ENCODE results near the gene IPP.

Gene IPP

DNA sequence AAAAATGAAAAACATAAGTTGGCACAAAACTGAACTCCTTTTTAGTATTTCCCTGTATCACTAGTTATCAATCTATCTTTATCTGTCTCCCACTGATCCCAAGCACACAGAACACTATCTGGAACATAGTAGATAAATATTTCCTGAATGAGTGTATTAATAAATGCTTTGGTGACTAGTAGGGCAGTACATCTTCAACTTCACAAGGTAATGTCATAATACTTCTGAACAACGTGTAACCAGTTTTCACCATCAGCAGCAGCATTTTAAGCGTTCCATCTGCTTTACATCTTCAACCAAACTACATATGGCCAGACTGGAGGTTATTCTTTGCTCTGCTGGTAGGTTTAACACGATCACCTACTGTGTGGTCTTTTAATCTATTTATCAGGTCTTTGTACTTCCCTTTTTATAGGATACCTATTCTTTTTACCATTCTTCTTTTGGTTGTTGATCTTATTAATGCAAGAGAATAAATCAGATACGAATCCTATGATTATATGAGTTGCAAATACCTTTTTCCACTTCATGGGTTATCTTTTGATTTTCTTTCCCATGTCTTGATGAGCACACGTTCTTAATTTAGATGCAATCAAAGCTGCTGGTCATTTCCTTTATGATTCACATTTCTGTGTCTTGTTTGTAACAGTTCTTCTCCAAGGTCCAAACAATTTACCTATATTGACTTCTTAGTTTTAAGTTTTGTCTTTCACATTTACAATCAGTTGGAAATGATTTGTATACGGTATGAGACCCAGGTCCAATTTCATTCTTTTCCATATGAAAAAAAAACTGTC lies 80.4 kb downstream of the IPP start:
- H3K27me3 ChIP-seq (ENCODE audit: insufficient read depth, low read length, poor library complexity, severe bottlenecking): no peaks in the 10 kb centered on the region
- H3K36me3 ChIP-seq (ENCODE audit: insufficient read depth, low read length): peaks cover 19% of the 10 kb centered on the region; the same call in 1 of the 2 replicates
- H3K79me2 ChIP-seq (ENCODE audit: insufficient read depth, low read length): peaks cover 100% of the 10 kb centered on the region
- no peaks in the 10 kb centered on the region for H3K9me2 ChIP-seq (replicated peaks; ENCODE audit: low read depth, low read length)
- no peaks in the 10 kb centered on the region for H3K4me1 ChIP-seq (ENCODE audit: insufficient read depth, low read length, poor library complexity, severe bottlenecking)
- H3K9ac ChIP-seq (ENCODE audit: low read depth, low read length, poor library complexity, severe bottlenecking): no peak overlapping the region
- H4K20me1 ChIP-seq (ENCODE audit: insufficient read depth, low read length, poor library complexity, severe bottlenecking): peaks cover 97% of the 10 kb centered on the region
- no peaks in the 10 kb centered on the region for H3F3A ChIP-seq (ENCODE audit: low read depth)
- TF ChIP-seq, protein P1, sequence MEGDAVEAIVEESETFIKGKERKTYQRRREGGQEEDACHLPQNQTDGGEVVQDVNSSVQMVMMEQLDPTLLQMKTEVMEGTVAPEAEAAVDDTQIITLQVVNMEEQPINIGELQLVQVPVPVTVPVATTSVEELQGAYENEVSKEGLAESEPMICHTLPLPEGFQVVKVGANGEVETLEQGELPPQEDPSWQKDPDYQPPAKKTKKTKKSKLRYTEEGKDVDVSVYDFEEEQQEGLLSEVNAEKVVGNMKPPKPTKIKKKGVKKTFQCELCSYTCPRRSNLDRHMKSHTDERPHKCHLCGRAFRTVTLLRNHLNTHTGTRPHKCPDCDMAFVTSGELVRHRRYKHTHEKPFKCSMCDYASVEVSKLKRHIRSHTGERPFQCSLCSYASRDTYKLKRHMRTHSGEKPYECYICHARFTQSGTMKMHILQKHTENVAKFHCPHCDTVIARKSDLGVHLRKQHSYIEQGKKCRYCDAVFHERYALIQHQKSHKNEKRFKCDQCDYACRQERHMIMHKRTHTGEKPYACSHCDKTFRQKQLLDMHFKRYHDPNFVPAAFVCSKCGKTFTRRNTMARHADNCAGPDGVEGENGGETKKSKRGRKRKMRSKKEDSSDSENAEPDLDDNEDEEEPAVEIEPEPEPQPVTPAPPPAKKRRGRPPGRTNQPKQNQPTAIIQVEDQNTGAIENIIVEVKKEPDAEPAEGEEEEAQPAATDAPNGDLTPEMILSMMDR (conservative IDR thresholded peaks at IDR 0.05; ENCODE audit: low read length): no peak
- no peak for TF ChIP-seq EZH2phosphoT487 (IDR thresholded peaks at IDR 0.05; ENCODE audit: borderline replicate concordance)
- H3K4me3 ChIP-seq (ENCODE audit: low read length, poor library complexity, severe bottlenecking): no peak overlapping the region
- H2AFZ ChIP-seq (ENCODE audit: low read length): no peak overlapping the region
- no peak overlapping the region for H3K4me2 ChIP-seq (ENCODE audit: low read depth, low read length, poor library complexity, severe bottlenecking)
- no peaks in the 10 kb centered on the region for H3K9me3 ChIP-seq (ENCODE audit: insufficient read depth, low read depth, low read length)

DNA sequence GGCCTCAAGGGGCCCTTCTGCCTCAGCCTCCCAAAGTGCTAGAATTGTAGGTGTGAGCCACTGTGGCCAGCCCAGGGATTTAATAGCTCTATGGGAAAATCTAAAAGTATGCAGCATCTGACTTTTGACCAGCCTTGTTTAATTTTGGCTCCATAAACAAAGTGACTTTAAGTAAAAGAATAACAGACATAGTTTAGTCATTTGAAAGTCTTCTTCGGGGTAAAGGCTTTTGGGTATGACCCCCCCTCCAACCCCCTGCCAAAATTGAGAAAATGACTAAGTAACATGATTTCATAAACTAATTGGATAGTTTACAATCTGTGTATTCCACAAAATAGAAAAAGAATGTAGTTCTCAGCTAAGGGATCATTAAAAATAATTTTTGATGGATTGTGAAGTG lies 81.1 kb downstream of the IPP start:
- Histone ChIP-seq H3K27me3 (ENCODE audit: insufficient read depth, low read length, poor library complexity, severe bottlenecking) (no peaks in the 10 kb centered on the region), H3K36me3 (ENCODE audit: insufficient read depth, low read length) (peaks cover 14% of the 10 kb centered on the region; the same call in 1 of the 2 replicates), H4K20me1 (ENCODE audit: insufficient read depth, low read length, poor library complexity, severe bottlenecking) (peaks cover 96% of the 10 kb centered on the region), H3F3A (ENCODE audit: low read depth) (no peaks in the 10 kb centered on the region), H3K4me2 (ENCODE audit: low read depth, low read length, poor library complexity, severe bottlenecking) (no peak overlapping the region), H3K4me1 (ENCODE audit: insufficient read depth, low read length, poor library complexity, severe bottlenecking) (no peaks in the 10 kb centered on the region), H3K9me2 (replicated peaks; ENCODE audit: low read depth, low read length) (no peaks in the 10 kb centered on the region), H3K79me2 (ENCODE audit: insufficient read depth, low read length) (peaks cover 100% of the 10 kb centered on the region), H2AFZ (ENCODE audit: low read length) (no peak overlapping the region), H3K9me3 (ENCODE audit: insufficient read depth, low read depth, low read length) (no peaks in the 10 kb centered on the region), H3K4me3 (ENCODE audit: low read length, poor library complexity, severe bottlenecking) (no peak overlapping the region), H3K9ac (ENCODE audit: low read depth, low read length, poor library complexity, severe bottlenecking) (no peak overlapping the region)
- TF ChIP-seq, protein P1 (conservative IDR thresholded peaks at IDR 0.05; ENCODE audit: low read length): no peak
- TF ChIP-seq EZH2phosphoT487 (IDR thresholded peaks at IDR 0.05; ENCODE audit: borderline replicate concordance): no peak

DNA sequence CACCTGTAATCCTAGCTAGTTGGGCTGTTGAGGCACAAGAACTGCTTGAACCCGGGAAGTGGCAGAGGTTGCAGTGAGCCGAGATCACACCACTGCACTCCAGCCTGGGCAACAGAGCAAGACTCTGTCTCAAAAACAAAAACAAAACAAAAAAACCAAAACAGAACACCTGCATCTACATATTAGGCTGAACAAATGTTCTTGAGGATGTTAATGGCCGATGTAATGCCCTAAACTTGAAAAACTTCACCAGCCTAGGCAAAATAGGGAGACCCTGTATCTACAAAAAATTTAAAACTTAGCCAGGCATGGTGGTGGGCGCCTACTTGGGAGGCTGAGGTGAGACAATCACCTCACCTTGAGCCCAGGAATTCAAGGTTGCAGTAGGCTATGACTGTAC lies 81.9 kb downstream of the IPP start:
- no peaks in the 10 kb centered on the region for H3F3A ChIP-seq (ENCODE audit: low read depth)
- H3K4me3 ChIP-seq (ENCODE audit: low read length, poor library complexity, severe bottlenecking): no peak overlapping the region
- H3K79me2 ChIP-seq (ENCODE audit: insufficient read depth, low read length): peaks cover 100% of the 10 kb centered on the region
- peaks cover 91% of the 10 kb centered on the region for H4K20me1 ChIP-seq (ENCODE audit: insufficient read depth, low read length, poor library complexity, severe bottlenecking)
- TF ChIP-seq EZH2phosphoT487 (IDR thresholded peaks at IDR 0.05; ENCODE audit: borderline replicate concordance): no peak
- TF ChIP-seq, protein P1 (conservative IDR thresholded peaks at IDR 0.05; ENCODE audit: low read length): no peak
- no peak overlapping the region for H2AFZ ChIP-seq (ENCODE audit: low read length)
- H3K9ac ChIP-seq (ENCODE audit: low read depth, low read length, poor library complexity, severe bottlenecking): no peak overlapping the region
- H3K4me2 ChIP-seq (ENCODE audit: low read depth, low read length, poor library complexity, severe bottlenecking): no peak overlapping the region
- H3K27me3 ChIP-seq (ENCODE audit: insufficient read depth, low read length, poor library complexity, severe bottlenecking): no peaks in the 10 kb centered on the region
- no peaks in the 10 kb centered on the region for H3K9me2 ChIP-seq (replicated peaks; ENCODE audit: low read depth, low read length)
- H3K36me3 ChIP-seq (ENCODE audit: insufficient read depth, low read length): peaks cover 10% of the 10 kb centered on the region; the same call in 1 of the 2 replicates
- H3K4me1 ChIP-seq (ENCODE audit: insufficient read depth, low read length, poor library complexity, severe bottlenecking): no peaks in the 10 kb centered on the region
- no peaks in the 10 kb centered on the region for H3K9me3 ChIP-seq (ENCODE audit: insufficient read depth, low read depth, low read length)
